Activated gamma-delta T cell treated with Interleukin-2 at 50 U/mL for 16 hours (primary cell): ENCODE data around the gene CTNNB1.

Experiments
- DNase-seq: peaks from one replicate; pipeline ENCODE4 v3.0.0-alpha.2; 2020

CTNNB1 gene

DNA sequence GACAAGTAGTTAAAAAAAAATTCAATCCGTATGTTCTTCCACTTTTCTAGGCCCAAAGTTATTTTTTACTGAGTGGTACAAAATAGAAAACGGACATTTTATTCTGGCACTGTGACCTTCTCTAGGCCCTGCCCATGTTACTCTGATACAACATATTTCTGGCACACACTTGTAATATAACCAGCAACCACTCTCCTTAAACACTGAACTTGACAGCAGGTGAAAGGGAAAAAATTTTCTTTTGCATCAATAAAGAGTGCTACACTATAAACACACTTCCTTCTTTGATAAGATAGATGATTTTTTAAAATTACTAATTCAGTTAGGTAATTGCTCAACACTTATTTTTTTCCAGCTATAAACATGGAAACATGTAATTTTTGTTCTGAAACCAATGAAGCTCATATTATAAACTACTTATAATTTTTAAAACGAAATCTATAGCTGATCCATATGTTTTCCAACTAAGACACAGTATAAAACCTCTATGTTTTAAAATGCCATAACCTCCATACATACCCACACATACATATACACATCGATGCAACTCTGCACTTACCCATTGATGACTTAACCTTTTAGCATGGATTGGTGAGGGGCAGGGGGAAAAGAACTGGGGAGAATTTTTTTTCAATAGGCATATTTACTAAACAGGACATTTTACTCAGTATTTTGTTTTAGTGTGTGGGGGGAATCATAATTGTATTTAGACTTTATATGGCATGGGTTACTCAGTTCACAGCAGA, 5.3 kb upstream of the CTNNB1 start:
- no peak for DNase-seq

DNA sequence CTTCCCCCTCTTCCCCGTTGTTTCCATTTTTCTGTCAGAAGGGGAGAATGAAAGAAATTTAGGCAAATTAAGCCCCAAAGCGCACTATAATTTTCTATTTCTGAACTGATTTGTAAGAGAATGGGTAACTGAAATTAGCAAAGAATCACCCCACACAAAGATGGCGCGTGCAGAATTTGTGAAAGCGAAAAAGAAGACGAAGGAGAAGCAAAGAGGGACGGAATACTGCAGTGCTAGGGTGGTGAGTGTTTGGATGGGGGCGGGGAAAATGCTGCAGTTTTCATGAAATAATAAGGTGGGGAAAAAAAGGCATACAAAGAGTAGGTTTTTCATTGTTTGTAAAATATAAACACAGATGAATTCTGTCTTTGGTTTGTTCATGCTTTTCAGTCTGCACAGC, 4.6 kb upstream of the CTNNB1 start:
- no peak for DNase-seq

DNA sequence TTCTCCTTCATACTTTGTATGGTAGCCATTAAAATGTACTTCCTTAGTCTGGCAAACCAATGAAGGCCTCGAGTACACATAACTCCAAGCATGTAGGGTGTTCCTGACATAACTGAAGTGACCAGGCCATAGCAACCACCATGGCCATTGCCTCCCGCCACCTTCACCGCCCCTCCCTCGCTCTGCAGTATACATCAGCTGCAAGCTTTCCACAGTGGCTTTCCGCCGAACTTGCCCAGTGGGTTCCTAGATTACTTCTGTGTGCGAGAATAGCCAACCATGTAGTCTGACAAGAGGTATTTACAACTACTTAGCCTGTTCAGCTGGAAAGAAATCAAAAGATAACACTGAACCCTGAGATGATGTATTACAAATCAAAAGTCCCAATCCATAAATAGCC, 3.4 kb upstream of the CTNNB1 start:
- no peak for DNase-seq

DNA sequence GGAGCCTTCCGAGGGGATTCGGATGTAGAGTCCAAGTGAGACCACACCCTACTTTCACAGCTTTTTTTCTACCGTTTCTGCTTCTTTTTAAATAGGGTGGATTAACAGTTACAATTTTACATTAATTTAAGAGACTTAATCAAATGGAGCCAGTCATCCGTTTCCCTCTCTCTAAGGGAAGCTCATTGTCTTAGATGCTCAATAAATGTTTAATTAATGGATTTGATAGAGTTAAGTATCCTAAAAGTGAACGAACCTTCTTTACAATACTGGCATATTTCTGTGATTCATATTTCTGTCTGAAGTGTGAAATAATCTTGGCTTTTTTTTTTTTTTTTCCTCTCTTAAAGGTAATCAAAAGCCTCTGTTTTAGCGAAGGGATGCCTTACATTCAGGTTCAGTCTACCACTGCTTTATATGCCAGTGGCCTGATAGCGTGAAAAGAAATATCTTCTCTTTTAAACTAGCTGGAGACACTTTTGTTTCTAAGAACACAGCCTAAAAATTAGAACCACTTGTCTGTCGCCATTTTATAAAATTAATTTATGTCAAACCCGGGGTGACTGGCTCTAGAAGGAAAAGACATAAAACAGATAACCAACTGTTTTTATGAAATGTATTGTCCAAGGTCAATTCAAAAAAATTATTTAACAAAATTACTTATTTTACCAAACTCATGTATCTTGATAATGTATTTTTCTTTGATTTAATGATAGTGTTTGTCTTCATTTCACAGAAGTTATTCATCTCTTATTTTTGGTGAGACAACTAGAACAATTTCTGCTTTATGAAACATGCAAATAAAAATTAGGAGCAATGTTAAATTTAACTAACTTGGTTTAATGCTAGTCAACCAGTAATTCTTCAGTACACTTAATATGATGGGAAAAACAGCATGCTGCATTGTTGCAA, 2.5 kb upstream of the CTNNB1 start:
- no peak for DNase-seq

DNA sequence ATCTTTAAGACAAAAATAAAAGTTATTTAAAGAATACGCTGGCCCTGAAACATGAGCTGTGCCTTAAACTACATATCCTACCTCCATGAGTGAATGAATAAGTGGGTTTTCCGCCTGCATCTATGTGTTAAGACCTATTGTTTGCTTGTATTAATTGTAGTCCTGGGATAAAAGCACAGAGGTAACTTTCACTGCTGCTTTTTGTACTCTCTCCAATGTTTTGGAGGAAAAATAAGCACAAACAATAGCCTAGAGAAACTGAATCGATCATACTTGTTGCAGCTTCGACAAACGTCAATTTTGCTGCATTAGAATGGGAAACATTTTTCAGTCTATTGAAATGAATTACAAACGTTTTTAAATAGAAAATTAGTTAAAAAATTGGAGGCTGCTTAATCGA, 1.3 kb upstream of the CTNNB1 start:
- no peak for DNase-seq

DNA sequence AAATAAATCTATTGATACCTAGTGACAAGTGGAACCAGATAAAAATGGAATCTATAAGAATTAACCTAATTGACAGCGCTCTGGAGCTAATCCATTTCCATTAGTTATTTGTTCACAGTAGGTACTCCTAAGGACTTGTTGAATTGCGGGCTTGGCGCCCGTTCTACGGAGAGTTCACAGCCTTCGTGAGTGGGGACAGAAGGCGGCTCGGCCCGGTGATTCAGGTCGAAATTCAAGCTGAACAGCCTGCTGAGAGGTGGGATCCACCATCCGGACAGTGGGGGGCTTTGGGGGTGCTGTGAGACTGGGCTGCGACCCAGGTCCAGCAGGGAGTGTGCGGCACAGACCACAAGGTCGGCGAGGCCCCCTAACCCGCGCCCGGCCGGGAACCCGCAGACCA, 779 bp upstream of the CTNNB1 start:
- no peak for DNase-seq

DNA sequence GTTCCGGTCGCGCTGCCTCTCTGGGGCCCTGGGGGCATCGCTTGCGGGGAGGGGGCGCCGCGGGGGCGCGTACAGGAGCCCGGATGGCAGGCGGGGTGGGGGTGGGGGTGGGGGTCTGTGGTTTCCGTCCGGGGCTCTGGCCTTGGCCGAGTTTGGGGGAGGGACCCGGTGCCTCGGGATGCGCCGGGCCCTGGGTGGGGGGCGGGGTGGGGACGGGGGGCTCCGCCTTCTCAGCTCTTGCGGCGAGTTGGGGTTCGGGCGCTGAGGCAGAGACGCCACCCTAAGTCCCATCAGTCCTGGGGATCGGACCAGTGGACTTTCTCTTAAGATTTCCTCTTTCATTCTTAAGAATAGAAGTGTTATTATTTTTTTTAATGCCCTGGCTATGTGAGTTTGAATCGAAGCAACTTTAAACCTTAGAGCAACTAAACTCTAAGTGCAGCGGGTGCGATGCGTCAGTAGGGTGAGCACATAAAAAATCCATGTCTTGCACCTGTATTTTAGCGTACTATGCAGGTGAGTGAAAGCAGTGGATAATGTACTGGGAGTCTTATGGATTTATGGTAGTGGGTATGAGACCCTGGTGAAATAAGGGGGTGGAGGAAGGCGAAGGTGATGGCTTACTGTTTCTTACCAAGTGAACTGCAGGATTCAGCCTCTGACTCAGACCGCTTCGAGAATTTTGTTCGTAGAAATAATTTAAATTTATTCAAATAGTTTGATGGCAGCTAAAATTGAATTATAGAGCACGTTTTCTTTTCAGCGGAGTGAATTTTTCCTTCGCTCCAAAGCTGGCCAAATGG, 762 bp downstream of the CTNNB1 start:
- DNase-seq = peak; percentile 30

DNA sequence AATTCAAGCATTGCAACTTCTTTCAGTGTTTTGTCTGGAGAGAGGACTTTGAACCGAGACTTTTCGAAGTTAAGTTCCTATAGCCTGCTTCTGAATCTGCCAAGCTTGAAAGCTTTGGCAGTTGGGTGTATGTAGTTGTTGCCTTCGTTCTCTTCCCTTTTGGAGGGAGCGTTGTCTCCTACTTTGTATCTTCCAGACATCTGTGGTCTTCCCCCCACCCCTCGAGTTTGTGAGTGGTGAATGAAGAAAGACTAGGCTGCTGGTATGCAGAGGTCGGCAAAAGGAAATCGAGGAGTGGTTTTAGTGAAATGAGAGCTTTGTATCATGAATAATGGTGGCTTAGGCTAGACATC, 1.3 kb downstream of the CTNNB1 start:
- no peak for DNase-seq

DNA sequence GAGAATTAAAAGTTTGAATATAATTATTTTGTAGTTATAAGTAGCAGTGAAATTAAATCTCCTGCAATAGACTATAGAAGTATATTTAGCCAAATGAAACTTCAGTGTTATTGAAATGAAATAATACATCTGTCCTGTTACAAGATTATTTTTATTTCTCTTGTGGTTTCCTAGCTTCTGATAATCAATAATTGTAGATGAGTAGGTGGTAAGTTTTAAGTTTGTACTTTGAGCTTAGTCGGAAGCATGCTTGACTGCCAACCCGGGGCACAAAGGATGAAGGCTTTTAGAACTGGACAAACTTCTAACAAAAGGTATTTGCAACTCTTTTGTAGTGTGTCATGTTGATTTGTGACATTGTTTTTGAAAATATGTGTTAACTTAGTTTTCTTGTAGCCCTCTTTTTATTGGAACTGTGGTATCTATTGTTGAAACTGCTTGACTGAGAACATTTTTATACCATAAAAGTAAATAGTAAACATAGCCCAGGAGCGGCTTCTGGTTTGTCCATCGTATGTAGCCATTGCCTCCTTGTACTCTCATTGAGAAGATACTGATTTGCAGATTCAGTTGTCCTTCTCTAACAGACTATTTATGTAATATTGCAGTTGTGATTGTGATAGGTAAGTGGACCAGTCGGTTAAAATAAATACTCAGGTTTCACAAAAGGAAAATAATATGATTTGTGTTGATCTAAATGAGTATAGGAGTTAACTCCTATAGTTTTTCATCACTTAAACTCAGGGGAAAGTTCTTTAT, 2.9 kb downstream of the CTNNB1 start:
- no peak for DNase-seq

DNA sequence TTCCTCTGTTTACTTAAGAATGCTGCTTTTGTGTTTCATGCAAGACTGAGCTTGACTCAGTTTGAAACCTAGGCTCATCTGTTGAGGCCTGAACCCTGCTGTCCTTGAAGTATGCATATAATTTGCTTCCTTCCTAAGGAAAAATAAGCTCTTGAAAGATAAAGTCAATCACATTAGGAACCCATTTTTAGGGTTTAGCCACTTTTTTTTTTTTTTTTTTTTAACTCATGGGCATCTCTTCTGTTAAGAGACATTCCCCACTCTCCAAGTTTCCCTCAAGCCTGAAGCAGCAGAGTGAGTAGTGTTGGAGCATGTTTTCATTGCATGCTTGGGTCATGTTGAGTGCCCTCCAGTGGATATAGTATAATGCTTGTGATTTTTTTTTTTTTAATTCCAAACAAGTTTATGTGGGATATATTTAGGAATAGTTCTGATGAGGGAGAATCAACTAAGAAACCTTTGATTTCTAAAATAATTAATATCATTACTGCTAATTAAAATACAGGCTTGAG, 3.6 kb downstream of the CTNNB1 start:
- DNase-seq = no peak

DNA sequence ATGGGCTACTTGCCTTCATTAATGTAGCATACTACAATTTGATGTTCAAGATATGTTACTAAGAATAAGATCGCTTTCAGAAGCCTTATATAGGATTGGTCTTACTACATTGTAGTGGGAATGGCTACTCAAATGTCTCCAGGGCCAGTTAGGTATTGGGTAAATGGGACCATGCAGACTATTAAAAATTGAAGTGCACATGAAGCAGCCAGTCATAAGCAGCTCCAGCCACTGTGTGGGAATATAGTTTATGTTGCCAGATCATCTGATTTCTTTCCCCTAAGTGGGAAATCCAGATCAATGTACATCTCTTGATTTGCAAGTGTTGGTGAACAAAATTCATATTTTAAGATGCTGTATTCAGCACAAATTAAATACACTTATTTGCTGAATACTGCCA, 5.1 kb downstream of the CTNNB1 start:
- DNase-seq = no peak

DNA sequence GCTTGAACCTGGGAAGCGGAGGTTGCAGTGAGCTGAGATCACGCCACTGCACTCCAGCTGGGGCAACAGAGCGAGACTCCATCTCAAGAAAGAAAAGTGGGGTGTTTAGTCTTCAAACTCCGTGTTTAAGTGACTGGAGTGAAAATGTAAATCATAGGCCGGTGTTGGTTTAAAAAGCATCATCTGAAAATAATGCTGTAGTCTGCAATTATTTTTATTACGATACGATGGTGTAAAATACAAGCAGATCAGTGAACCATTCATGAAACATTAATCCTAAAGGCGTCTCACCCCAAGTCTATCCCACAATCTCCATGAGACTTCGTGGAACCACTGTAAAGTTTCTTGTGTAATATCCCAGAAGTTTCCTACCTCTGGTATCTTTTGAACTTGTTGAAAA, 6.3 kb downstream of the CTNNB1 start:
- DNase-seq = no peak

DNA sequence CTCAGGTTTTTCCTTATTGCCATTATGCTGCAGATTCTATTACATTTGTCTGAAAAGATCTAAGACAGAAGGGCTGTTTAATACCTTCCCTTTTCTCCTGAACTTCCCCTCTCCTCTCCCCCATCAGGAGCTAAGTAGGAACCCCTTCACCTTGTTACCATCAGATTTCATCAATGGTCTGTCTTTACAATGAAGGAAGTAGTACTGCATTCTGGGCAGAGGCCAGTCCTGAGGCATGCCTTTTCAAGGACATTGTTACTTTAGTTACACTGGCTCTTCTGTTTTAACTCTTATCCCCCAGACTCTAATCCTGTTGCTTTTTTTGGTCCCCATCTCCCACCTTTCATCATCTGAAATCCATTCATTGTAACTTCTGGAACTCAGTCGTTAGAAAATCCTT, 8.1 kb downstream of the CTNNB1 start:
- DNase-seq = no peak

DNA sequence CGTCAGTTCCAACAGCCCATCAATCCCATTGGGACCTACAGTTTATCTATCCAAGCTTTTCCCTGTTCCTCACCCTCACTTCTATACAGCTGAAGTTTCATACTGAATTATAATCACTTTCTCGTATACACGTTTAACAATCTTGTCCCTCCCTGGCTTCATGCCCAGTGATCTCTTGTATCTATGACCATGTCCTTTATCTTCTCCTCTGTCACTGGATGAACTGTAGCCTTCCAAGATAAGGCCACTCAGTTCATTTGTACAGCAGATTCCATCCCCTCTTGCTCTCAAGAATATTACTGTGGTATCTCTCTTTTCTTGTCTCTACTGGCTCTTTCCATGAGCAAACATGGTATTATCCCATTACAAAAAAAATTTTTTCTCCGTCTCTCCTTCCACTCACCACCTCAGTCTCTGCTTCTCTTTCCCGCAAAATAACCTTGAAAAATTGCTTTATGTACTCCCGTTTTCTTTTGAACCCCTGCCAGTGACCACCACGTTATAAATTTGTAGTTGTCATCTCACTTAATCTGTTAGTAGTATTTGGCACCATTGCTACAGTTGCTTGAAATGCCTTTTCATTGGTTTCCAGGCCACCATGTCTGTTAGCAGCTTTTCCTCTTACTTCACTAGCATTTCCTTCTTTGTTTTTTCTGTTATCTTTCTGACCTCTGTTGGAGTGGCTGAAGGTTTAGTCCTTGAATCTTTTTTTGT, 9.4 kb downstream of the CTNNB1 start:
- no peak for DNase-seq

DNA sequence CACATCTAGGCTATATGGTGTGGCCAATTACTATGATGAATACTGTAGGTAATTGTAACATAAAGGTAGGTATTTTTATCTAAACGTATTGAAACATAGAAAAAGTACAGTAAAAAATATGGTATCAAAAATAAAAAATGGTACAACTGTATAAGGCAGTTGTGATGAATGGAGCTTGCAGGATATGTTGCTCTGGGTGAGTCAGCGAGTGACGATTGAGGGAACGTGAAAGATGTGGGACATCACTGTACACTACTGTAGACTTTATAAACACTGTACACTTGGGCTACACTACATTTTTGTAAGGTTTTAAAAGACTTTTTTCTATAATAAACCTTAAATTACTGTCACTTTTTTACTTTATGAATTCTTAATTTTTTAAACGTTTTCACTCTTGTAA, 10.3 kb downstream of the CTNNB1 start:
- DNase-seq = no peak

DNA sequence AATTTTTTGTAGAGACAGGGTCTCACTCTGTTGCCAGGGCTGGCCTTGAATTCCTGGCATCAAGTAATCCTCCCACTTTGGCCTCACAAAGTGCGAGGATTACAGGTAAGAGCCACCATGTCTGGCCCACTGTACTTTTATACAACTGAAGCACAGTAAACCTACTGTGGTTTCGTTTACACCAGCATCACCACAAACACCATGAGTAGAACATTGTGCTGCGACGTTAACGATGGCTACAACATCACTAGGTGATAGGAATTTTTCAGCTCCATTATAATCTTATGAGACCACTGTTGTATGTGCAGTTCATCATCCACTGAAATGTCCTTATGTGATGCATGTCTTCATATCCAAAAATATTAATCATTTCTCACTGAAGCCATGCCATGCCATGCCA, 11.7 kb downstream of the CTNNB1 start:
- DNase-seq = no peak

DNA sequence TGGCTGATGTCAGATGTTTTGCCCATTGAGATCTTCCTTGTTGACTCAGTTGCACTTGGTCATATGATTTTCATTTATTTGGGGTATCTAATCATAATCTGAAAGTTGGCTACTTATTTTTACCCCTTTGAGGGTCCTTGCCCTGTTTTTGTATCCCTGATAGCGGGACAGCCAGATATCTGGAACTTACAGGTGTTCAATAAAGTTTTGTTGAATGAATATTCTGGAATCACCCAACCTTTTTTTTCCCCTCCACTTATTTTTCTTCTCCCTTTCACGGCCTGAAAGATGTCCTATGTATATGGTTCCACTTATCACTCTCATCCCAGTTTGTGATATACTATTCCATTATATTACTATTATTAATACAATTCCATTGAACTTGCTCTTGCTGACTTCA, 12.8 kb downstream of the CTNNB1 start:
- no peak for DNase-seq

DNA sequence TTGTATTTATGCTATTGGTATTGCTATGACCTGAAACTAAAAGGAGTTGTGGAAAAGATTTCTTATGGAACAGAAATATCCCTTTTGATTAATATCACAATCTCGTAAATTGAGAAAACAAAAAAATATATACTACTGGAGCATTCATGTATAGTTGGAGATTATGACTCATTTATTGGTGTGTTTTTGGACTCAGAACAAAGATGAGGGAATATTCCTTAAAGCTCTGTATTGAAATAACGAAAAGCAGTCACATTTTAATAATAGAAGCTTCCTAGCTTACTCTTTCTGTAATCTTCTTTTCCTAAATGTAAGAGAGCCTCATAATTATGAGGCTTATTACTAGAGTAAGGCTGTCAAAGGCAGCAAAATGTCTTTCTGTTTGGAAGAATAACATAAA, 14.3 kb downstream of the CTNNB1 start:
- DNase-seq = no peak

DNA sequence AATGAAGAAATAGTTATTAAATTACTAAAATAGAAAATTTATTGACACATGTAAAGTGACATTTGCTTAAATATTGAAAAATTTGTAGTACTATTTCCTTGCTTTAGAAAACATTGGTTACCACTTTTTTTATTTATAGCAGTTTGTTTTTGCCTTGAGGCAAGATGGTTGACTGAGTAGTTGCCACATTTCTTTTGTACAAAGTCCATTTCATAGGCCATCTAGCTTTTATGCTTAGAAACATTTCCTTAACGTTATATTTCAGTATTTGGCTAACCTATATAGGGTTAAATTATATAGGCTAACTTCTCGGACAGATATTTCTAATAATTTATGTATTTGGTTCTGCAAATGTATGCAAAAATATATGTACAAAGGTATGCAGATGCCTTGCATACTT, 17.1 kb downstream of the CTNNB1 start:
- DNase-seq = no peak

DNA sequence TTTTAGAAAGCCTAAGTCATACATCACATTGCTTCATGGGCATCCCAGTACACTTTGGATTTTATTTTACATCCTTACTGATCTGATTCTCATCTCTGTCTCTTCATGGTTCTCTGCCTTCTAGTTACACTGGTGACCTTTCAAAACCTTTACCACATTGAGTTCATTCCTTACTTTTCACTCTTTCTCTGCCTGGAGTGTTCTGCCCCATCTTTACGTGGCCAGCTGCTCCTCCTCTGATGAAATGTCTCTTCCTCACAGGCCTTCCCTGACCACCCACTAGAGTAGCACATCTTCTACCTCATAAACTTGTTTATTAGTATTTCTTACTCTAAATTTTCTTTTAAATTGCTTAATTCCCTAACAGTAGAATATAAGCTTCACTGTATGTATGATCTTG, 17.7 kb downstream of the CTNNB1 start:
- DNase-seq = no peak

DNA sequence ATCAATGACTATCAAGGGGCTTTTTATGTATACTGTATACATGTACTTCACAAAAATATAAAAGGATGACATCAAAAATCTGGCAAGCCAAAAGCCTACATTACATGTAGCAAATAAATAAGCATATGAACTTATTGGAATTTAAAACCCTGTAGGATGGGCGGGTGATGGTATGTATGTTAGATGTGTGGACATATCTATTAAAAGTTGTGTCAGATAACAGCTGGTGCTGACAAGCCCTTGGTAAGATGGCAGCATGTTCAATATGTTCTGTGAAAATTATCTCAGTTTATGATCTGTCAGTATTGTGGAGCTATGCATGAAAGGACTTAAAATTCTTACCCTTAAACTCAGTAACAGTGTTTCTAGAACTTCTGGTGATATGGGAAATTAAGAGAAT, 20.1 kb downstream of the CTNNB1 start:
- no peak for DNase-seq
